HepG2 (cell line): ENCODE results near the gene NOS1AP.

Experiments used
- CTCF ChIP-seq: sonication (generic); formaldehyde crosslinking; IDR thresholded peaks from 2 replicates; pipeline ENCODE4 v1.5.0; 2020; ENCODE audit warnings: mild to moderate bottlenecking, missing genetic modification reagents, moderate library complexity
- FOXM1 ChIP-seq: sonication (generic); formaldehyde crosslinking; IDR thresholded peaks from 2 replicates; pipeline ENCODE4 v1.5.0; 2020; ENCODE audit warnings: missing genetic modification reagents
- HNRNPH1 ChIP-seq: fragments of 200-400 bp; formaldehyde crosslinking; optimal IDR thresholded peaks from 2 replicates; pipeline ENCODE3; 2017; ENCODE audit warnings: mild to moderate bottlenecking, low read depth, low read length
- JUND ChIP-seq: sonication (generic); formaldehyde crosslinking; IDR thresholded peaks from 2 replicates; pipeline ENCODE4 v1.8.0; 2022; ENCODE audit warnings: mild to moderate bottlenecking, missing genetic modification reagents
- KAT2B ChIP-seq: fragments of 150-350 bp; IDR thresholded peaks from 2 replicates; pipeline ENCODE4 v1.6.1; 2014; ENCODE audit warnings: low read depth, low read length, borderline replicate concordance
- NR3C1 ChIP-seq: sonication (generic); formaldehyde crosslinking; IDR thresholded peaks from 2 replicates; pipeline ENCODE4 v1.4.0; 2020; ENCODE audit warnings: missing genetic modification reagents
- PHF8 ChIP-seq: sonication (generic); formaldehyde crosslinking; IDR thresholded peaks from 2 replicates; pipeline ENCODE4 v1.5.0; 2020; ENCODE audit warnings: missing genetic modification reagents
- TF ChIP-seq, protein P1 (sequence below): sonication (generic); formaldehyde crosslinking; IDR thresholded peaks from 2 replicates; pipeline ENCODE4 v1.4.0; 2020; ENCODE audit warnings: mild to moderate bottlenecking, missing genetic modification reagents
- TF ChIP-seq, protein P2 (sequence below): sonication (generic); formaldehyde crosslinking; IDR thresholded peaks from 2 replicates; pipeline ENCODE4 v1.4.0; 2020; ENCODE audit warnings: missing genetic modification reagents
- TF ChIP-seq, protein P3 (sequence below): sonication (generic); formaldehyde crosslinking; conservative IDR thresholded peaks from 2 replicates; pipeline ENCODE4 v1.4.0; 2020; ENCODE audit warnings: missing genetic modification reagents

GRCh38 chr1:162081316-162081715 lies 11.8 kb downstream of the NOS1AP start:
- TF ChIP-seq CTCF (CRISPR knock-in tag) (no peak), HNRNPH1 (no peak), NR3C1 (CRISPR knock-in tag) (no peak), JUND (CRISPR knock-in tag) (no peak), PHF8 (CRISPR knock-in tag) (no peak), KAT2B (no peak), FOXM1 (CRISPR knock-in tag) (no peak)
- TF ChIP-seq, protein P1, sequence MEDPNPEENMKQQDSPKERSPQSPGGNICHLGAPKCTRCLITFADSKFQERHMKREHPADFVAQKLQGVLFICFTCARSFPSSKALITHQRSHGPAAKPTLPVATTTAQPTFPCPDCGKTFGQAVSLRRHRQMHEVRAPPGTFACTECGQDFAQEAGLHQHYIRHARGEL: no peak
- TF ChIP-seq, protein P2, sequence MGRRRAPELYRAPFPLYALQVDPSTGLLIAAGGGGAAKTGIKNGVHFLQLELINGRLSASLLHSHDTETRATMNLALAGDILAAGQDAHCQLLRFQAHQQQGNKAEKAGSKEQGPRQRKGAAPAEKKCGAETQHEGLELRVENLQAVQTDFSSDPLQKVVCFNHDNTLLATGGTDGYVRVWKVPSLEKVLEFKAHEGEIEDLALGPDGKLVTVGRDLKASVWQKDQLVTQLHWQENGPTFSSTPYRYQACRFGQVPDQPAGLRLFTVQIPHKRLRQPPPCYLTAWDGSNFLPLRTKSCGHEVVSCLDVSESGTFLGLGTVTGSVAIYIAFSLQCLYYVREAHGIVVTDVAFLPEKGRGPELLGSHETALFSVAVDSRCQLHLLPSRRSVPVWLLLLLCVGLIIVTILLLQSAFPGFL (CRISPR knock-in tag): no peak
- TF ChIP-seq, protein P3, sequence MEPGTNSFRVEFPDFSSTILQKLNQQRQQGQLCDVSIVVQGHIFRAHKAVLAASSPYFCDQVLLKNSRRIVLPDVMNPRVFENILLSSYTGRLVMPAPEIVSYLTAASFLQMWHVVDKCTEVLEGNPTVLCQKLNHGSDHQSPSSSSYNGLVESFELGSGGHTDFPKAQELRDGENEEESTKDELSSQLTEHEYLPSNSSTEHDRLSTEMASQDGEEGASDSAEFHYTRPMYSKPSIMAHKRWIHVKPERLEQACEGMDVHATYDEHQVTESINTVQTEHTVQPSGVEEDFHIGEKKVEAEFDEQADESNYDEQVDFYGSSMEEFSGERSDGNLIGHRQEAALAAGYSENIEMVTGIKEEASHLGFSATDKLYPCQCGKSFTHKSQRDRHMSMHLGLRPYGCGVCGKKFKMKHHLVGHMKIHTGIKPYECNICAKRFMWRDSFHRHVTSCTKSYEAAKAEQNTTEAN: no peak
